ENCODE data around the gene PLA2G4A. TPM values are rescaled to one million over a fixed set of nuclear protein-coding genes. Genes with fewer than 3 reads are reported as not detected.

PLA2G4A gene
- total and polyA plus RNA-seq, 4 donors = 4.7 to 15.4 (median 9.0) TPM

- Histone ChIP-seq H3K9me3 (ENCODE audit: control insufficient read depth, insufficient read depth, low read length) (no peaks in the 10 kb centered on the region), H3K4me1 (ENCODE audit: control insufficient read depth, insufficient read depth, low read length) (no peaks in the 10 kb centered on the region), H3K27me3 (ENCODE audit: control insufficient read depth, insufficient read depth, low read length) (no peaks in the 10 kb centered on the region), H3K36me3 (ENCODE audit: control insufficient read depth, insufficient read depth, low read length) (no peaks in the 10 kb centered on the region), H3K4me3 (ENCODE audit: low read depth, low read length) (no peak overlapping the region), H3K27ac (ENCODE audit: low read depth, low read length) (no peak overlapping the region)
- DNase-seq (ENCODE audit: low read depth in 4 of 6, low spot score in 6 of 6) = no peak
These were observed 159.0 kb downstream of the PLA2G4A start for GRCh38 chr1:186987769-186988168.

DNA sequence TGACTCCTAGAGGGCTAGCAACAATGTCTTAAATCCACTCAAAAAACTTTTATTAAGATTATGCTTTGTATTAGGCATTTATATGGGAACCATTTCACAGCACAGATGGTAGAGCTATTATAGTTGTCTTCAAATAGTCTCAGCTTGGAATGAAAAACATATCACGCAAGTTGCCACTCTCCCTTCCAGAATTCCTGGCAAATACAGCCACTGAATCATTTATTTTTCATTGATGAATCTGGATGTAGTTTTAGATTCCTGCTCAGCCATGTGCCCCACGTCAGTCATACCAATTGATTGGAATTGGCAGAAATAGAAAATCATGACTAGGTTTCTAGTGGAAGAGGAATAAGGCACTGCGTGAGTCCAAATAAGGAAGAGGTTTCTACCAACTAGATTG lies 165.2 kb downstream of the PLA2G4A start:
- Histone ChIP-seq H3K36me3 (ENCODE audit: control insufficient read depth, insufficient read depth, low read length) (no peaks in the 10 kb centered on the region), H3K27ac (ENCODE audit: low read depth, low read length) (no peak overlapping the region), H3K4me1 (ENCODE audit: control insufficient read depth, insufficient read depth, low read length) (no peaks in the 10 kb centered on the region), H3K9me3 (ENCODE audit: control insufficient read depth, insufficient read depth, low read length) (no peaks in the 10 kb centered on the region), H3K27me3 (ENCODE audit: control insufficient read depth, insufficient read depth, low read length) (no peaks in the 10 kb centered on the region), H3K4me3 (ENCODE audit: low read depth, low read length) (no peak overlapping the region)
- WGBS (ENCODE audit: insufficient coverage) = no CpG with 5 or more reads among the region's 3 CpGs
- DNase-seq (ENCODE audit: low read depth in 4 of 6, low spot score in 6 of 6) = peak in 2 of 6 donors; percentile 14 to 27

- Histone ChIP-seq H3K4me1 (ENCODE audit: control insufficient read depth, insufficient read depth, low read length) (no peaks in the 10 kb centered on the region), H3K9me3 (ENCODE audit: control insufficient read depth, insufficient read depth, low read length) (no peaks in the 10 kb centered on the region), H3K36me3 (ENCODE audit: control insufficient read depth, insufficient read depth, low read length) (no peaks in the 10 kb centered on the region), H3K27ac (ENCODE audit: low read depth, low read length) (no peak overlapping the region), H3K4me3 (ENCODE audit: low read depth, low read length) (no peak overlapping the region), H3K27me3 (ENCODE audit: control insufficient read depth, insufficient read depth, low read length) (no peaks in the 10 kb centered on the region)
- no peak for DNase-seq (ENCODE audit: low read depth in 4 of 6, low spot score in 6 of 6)
- no CpG with 5 or more reads among the region's 1 CpG for WGBS (ENCODE audit: insufficient coverage)
These were observed 166.1 kb downstream of the PLA2G4A start for GRCh38 chr1:186994897-186995296.

GRCh38 chr1:186996816-186997215 lies 168.1 kb downstream of the PLA2G4A start:
- DNase-seq (ENCODE audit: low read depth in 4 of 6, low spot score in 6 of 6) = no peak
- no CpG with 5 or more reads among the region's 1 CpG for WGBS (ENCODE audit: insufficient coverage)
- no peaks in the 10 kb centered on the region for H3K36me3 ChIP-seq (ENCODE audit: control insufficient read depth, insufficient read depth, low read length)
- H3K4me1 ChIP-seq (ENCODE audit: control insufficient read depth, insufficient read depth, low read length) = no peaks in the 10 kb centered on the region
- H3K27ac ChIP-seq (ENCODE audit: low read depth, low read length) = no peak overlapping the region
- no peaks in the 10 kb centered on the region for H3K27me3 ChIP-seq (ENCODE audit: control insufficient read depth, insufficient read depth, low read length)
- no peaks in the 10 kb centered on the region for H3K9me3 ChIP-seq (ENCODE audit: control insufficient read depth, insufficient read depth, low read length)
- H3K4me3 ChIP-seq (ENCODE audit: low read depth, low read length) = no peak overlapping the region

DNA sequence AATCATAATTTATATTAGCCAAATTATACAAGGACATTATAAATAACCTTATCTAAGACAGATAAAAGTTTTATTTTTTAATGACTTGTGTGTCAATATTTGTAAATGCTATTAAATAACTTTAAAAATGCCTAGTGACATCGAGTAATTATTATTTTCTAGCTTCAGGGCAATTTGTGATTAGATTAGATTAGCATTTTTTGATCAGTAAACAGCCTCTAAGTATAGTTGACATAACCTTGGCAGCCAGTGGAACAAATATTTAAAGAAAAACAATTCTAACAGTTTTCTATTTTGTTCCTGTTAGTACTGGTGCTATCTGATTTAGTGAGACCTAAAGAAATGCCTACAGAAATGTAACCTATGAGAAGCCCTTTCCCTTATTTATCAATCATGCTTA lies 169.1 kb downstream of the PLA2G4A start:
- no CpG with 5 or more reads among the region's 1 CpG for WGBS (ENCODE audit: insufficient coverage)

DNA sequence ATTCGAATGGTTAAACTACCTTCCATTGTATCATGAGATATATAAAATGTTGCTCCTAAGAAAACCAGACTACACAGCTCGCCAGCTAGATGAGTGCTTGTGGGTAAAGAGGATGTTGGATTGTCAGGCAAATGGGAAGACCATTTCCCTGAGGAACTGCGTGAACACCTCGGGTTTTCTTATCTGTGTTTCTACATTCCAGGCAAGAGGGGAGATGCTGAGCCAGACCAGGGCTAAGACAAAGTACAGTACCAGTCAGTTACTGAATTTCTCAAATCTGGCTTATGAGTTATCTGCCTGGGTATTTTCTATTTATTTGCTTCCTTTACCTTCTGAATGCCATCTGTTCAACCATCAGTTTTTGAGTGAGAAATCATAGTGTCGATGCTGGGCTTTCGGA lies 170.8 kb downstream of the PLA2G4A start:
- H3K9me3 ChIP-seq (ENCODE audit: control insufficient read depth, insufficient read depth, low read length) = no peaks in the 10 kb centered on the region
- no peak for DNase-seq (ENCODE audit: low read depth in 4 of 6, low spot score in 6 of 6)
- no peak overlapping the region for H3K4me3 ChIP-seq (ENCODE audit: low read depth, low read length)
- H3K4me1 ChIP-seq (ENCODE audit: control insufficient read depth, insufficient read depth, low read length) = no peaks in the 10 kb centered on the region
- H3K36me3 ChIP-seq (ENCODE audit: control insufficient read depth, insufficient read depth, low read length) = no peaks in the 10 kb centered on the region
- 100% methylated on average over 1 of the region's 6 CpGs for WGBS (ENCODE audit: insufficient coverage)
- no peak overlapping the region for H3K27ac ChIP-seq (ENCODE audit: low read depth, low read length)
- H3K27me3 ChIP-seq (ENCODE audit: control insufficient read depth, insufficient read depth, low read length) = no peaks in the 10 kb centered on the region

More for the DNA sequence above, 169.1 kb downstream of the PLA2G4A start:
- H3K27ac ChIP-seq (ENCODE audit: low read depth, low read length) = no peak overlapping the region
- no peaks in the 10 kb centered on the region for H3K4me1 ChIP-seq (ENCODE audit: control insufficient read depth, insufficient read depth, low read length)
- H3K36me3 ChIP-seq (ENCODE audit: control insufficient read depth, insufficient read depth, low read length) = no peaks in the 10 kb centered on the region
- DNase-seq (ENCODE audit: low read depth in 4 of 6, low spot score in 6 of 6) = no peak
- H3K4me3 ChIP-seq (ENCODE audit: low read depth, low read length) = no peak overlapping the region
- no peaks in the 10 kb centered on the region for H3K27me3 ChIP-seq (ENCODE audit: control insufficient read depth, insufficient read depth, low read length)
- H3K9me3 ChIP-seq (ENCODE audit: control insufficient read depth, insufficient read depth, low read length) = no peaks in the 10 kb centered on the region

GRCh38 chr1:187001198-187001889 lies 172.6 kb downstream of the PLA2G4A start:
- WGBS (ENCODE audit: insufficient coverage) = no CpG with 5 or more reads among the region's 4 CpGs
- Histone ChIP-seq H3K9me3 (ENCODE audit: control insufficient read depth, insufficient read depth, low read length) (no peaks in the 10 kb centered on the region), H3K27ac (ENCODE audit: low read depth, low read length) (no peak overlapping the region), H3K27me3 (ENCODE audit: control insufficient read depth, insufficient read depth, low read length) (no peaks in the 10 kb centered on the region), H3K4me3 (ENCODE audit: low read depth, low read length) (no peak overlapping the region), H3K4me1 (ENCODE audit: control insufficient read depth, insufficient read depth, low read length) (no peaks in the 10 kb centered on the region), H3K36me3 (ENCODE audit: control insufficient read depth, insufficient read depth, low read length) (no peaks in the 10 kb centered on the region)
- DNase-seq (ENCODE audit: low read depth in 4 of 6, low spot score in 6 of 6) = peak in 1 of 6 donors; percentile 22

- Histone ChIP-seq H3K9me3 (ENCODE audit: control insufficient read depth, insufficient read depth, low read length) (no peaks in the 10 kb centered on the region), H3K36me3 (ENCODE audit: control insufficient read depth, insufficient read depth, low read length) (no peaks in the 10 kb centered on the region), H3K4me3 (ENCODE audit: low read depth, low read length) (no peak overlapping the region), H3K27ac (ENCODE audit: low read depth, low read length) (no peak overlapping the region), H3K4me1 (ENCODE audit: control insufficient read depth, insufficient read depth, low read length) (no peaks in the 10 kb centered on the region), H3K27me3 (ENCODE audit: control insufficient read depth, insufficient read depth, low read length) (no peaks in the 10 kb centered on the region)
- DNase-seq (ENCODE audit: low read depth in 4 of 6, low spot score in 6 of 6) = no peak
- WGBS (ENCODE audit: insufficient coverage) = 93% methylated on average over 7 of the region's 8 CpGs
These were observed 174.6 kb downstream of the PLA2G4A start for GRCh38 chr1:187003353-187003752.

- WGBS (ENCODE audit: insufficient coverage) = 100% methylated on average over 1 of the region's 2 CpGs
- H3K27me3 ChIP-seq (ENCODE audit: control insufficient read depth, insufficient read depth, low read length) = no peaks in the 10 kb centered on the region
- H3K4me1 ChIP-seq (ENCODE audit: control insufficient read depth, insufficient read depth, low read length) = no peaks in the 10 kb centered on the region
- no peak overlapping the region for H3K27ac ChIP-seq (ENCODE audit: low read depth, low read length)
- H3K9me3 ChIP-seq (ENCODE audit: control insufficient read depth, insufficient read depth, low read length) = no peaks in the 10 kb centered on the region
- DNase-seq (ENCODE audit: low read depth in 4 of 6, low spot score in 6 of 6) = no peak
- H3K4me3 ChIP-seq (ENCODE audit: low read depth, low read length) = no peak overlapping the region
- no peaks in the 10 kb centered on the region for H3K36me3 ChIP-seq (ENCODE audit: control insufficient read depth, insufficient read depth, low read length)
These were observed 178.1 kb downstream of the PLA2G4A start for GRCh38 chr1:187006896-187007295.

DNA sequence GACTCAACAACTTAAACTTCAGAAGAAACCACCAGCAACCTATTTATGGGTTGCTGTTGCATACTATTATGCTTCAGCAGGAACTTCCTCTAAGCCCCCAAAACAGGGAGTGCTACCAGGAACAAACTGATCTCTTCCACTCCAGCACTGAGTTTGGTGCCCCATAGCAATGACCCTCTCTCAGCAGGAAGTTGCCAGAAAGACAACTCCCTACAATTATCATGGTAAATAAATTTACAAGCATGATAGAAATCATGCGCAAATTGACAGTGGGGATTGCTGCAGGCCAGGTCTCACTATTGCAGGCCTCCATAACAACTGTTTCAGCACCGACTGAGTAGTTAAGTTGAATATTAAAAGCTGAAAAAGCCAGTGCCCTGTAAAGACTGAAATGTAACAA lies 180.6 kb downstream of the PLA2G4A start:
- no CpG with 5 or more reads among the region's 2 CpGs for WGBS (ENCODE audit: insufficient coverage)
- Histone ChIP-seq H3K36me3 (ENCODE audit: control insufficient read depth, insufficient read depth, low read length) (no peaks in the 10 kb centered on the region), H3K4me3 (ENCODE audit: low read depth, low read length) (no peak overlapping the region), H3K27ac (ENCODE audit: low read depth, low read length) (no peak overlapping the region), H3K27me3 (ENCODE audit: control insufficient read depth, insufficient read depth, low read length) (no peaks in the 10 kb centered on the region), H3K4me1 (ENCODE audit: control insufficient read depth, insufficient read depth, low read length) (no peaks in the 10 kb centered on the region), H3K9me3 (ENCODE audit: control insufficient read depth, insufficient read depth, low read length) (no peaks in the 10 kb centered on the region)
- no peak for DNase-seq (ENCODE audit: low read depth in 4 of 6, low spot score in 6 of 6)
